ENCODE data around the gene CMTM7. TPM values are rescaled to one million over a fixed set of nuclear protein-coding genes. Genes with fewer than 3 reads are reported as not detected.

The CMTM7 gene
- total and polyA plus RNA-seq, 10 of the 15 experiments (the other 5 are each of a cell fraction or from before 2014, with no cell fraction given), result 3.7 to 36.4 (median 14.7) TPM

- Histone ChIP-seq H3K27ac (ENCODE audit: control insufficient read depth, insufficient read depth) (no peak overlapping the region), H3K4me1 (ENCODE audit: control insufficient read depth, insufficient read depth, low read length) (no peaks in the 10 kb centered on the region), H3K9me3 (replicated peaks; ENCODE audit: control insufficient read depth, insufficient read depth, low read length) (no peaks in the 10 kb centered on the region), H3K36me3 (ENCODE audit: control insufficient read depth in 2 of 2, insufficient read depth in 2 of 2, low read length in 1 of 2) (peaks cover 0 to 8% of the 10 kb centered on the region in 2 experiments; a peak in 1 of 4 replicates), H3K4me2 (ENCODE audit: control insufficient read depth, insufficient read depth) (no peak overlapping the region), H3K9ac (ENCODE audit: control insufficient read depth, insufficient read depth, low read length) (no peak overlapping the region), H3K27me3 (replicated peaks in 1 of 2; ENCODE audit: control insufficient read depth in 2 of 2, insufficient read depth in 2 of 2, low read length in 1 of 2) (no peaks in the 10 kb centered on the region), H3K4me3 (no peak overlapping the region), H3K79me2 (ENCODE audit: control insufficient read depth, insufficient read depth, low read length) (no peaks in the 10 kb centered on the region), H2AFZ (ENCODE audit: control insufficient read depth, low read depth, low read length) (no peak overlapping the region), H4K20me1 (ENCODE audit: control insufficient read depth, insufficient read depth) (no peaks in the 10 kb centered on the region; the same call in 1 of the 2 replicates)
- POLR2A ChIA-PET, result no interaction called here
- CTCF ChIA-PET, result interaction anchor here (1.1 to 2.2 kb wide), 4 partner anchors 9 to 109 kb away, joined by 3 to 10 read pairs (median 4); no protein-coding TSS in a partner anchor
- intact Hi-C loops (cut with micrococcal nuclease; ENCODE audit: unreplicated experiment), result no loop called here
- TF ChIP-seq LARP7 (IDR thresholded peaks at IDR 0.05) (no peak), ASH2L (IDR thresholded peaks at IDR 0.05; ENCODE audit: borderline replicate concordance, low read depth) (no peak), SKIL (IDR thresholded peaks at IDR 0.05; ENCODE audit: low read depth, poor library complexity, severe bottlenecking) (no peak), RB1 (IDR thresholded peaks at IDR 0.05; ENCODE audit: borderline replicate concordance) (no peak), CUX1 (IDR thresholded peaks at IDR 0.05; ENCODE audit: insufficient replicate concordance, low read depth, low read length) (no peak), RUNX3 (IDR thresholded peaks at IDR 0.05; ENCODE audit: low read length) (no peak), RBBP5 (conservative IDR thresholded peaks at IDR 0.05) (no peak), KDM1A (IDR thresholded peaks at IDR 0.05; ENCODE audit: borderline replicate concordance) (no peak), USF2 (IDR thresholded peaks at IDR 0.05; ENCODE audit: borderline replicate concordance, low read depth, low read length) (no peak), IRF5 (IDR thresholded peaks at IDR 0.05; ENCODE audit: borderline replicate concordance) (no peak), IRF4 (IDR thresholded peaks at IDR 0.05; ENCODE audit: low read depth, low read length) (no peak), NFIC (IDR thresholded peaks at IDR 0.05; ENCODE audit: low read depth, low read length) (no peak), ZBTB33 (IDR thresholded peaks at IDR 0.05) (no peak)
- RAD21 ChIA-PET (ENCODE audit: unreplicated experiment), result interaction anchor here (1.2 kb wide), 1 partner anchor 16 kb away, joined by 3 read pairs; no protein-coding TSS in a partner anchor
- in situ Hi-C loops (cut with MboI), result no loop called here
- WGBS (ENCODE audit: insufficient coverage, insufficient replicate concordance, low lambda C conversion rate, missing lambda C conversion rate), result 50% methylated on average over 1 of the region's 1 CpG
- SMC1A ChIA-PET (ENCODE audit: uncharacterized antibody, unreplicated experiment), result interaction anchor here (0.8 to 1.9 kb wide), 5 partner anchors 9 to 48 kb away, joined by 3 to 6 read pairs (median 5); no protein-coding TSS in a partner anchor
- BruUV-seq (replicated peaks), result no TSS peak
- FAIRE-seq (no peak), ATAC-seq (no peak), DNase-seq (ENCODE audit: low read depth, low spot score) (no peak)
Measured at GRCh38 chr3:32483772-32484171, 92.1 kb downstream of the CMTM7 start.
